Measurements from ENCODE around the gene PCF11. TPM values are rescaled to one million over a fixed set of nuclear protein-coding genes. Genes with fewer than 3 reads are reported as not detected.
A peak's percentile ranks its signal among the peaks of the same experiment; 100 is the strongest.

The PCF11 gene, protein sequence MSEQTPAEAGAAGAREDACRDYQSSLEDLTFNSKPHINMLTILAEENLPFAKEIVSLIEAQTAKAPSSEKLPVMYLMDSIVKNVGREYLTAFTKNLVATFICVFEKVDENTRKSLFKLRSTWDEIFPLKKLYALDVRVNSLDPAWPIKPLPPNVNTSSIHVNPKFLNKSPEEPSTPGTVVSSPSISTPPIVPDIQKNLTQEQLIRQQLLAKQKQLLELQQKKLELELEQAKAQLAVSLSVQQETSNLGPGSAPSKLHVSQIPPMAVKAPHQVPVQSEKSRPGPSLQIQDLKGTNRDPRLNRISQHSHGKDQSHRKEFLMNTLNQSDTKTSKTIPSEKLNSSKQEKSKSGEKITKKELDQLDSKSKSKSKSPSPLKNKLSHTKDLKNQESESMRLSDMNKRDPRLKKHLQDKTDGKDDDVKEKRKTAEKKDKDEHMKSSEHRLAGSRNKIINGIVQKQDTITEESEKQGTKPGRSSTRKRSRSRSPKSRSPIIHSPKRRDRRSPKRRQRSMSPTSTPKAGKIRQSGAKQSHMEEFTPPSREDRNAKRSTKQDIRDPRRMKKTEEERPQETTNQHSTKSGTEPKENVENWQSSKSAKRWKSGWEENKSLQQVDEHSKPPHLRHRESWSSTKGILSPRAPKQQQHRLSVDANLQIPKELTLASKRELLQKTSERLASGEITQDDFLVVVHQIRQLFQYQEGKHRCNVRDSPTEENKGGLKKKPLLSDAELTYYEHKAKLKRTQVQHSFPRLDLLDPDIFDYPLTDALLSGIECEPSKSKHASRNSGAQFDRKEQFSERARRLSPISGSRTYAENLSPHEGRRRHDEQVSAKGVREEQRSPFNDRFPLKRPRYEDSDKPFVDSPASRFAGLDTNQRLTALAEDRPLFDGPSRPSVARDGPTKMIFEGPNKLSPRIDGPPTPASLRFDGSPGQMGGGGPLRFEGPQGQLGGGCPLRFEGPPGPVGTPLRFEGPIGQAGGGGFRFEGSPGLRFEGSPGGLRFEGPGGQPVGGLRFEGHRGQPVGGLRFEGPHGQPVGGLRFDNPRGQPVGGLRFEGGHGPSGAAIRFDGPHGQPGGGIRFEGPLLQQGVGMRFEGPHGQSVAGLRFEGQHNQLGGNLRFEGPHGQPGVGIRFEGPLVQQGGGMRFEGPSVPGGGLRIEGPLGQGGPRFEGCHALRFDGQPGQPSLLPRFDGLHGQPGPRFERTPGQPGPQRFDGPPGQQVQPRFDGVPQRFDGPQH (N-terminal part only)
- 71.7 and 77.5 TPM in 2 replicates for total RNA-seq (2021)
- Bru-seq, nascent RNA: percentile 99 among the genes with signal in this experiment
- percentile 99 among the genes with signal in this experiment for BruChase-seq, experiment 1, labeled RNA remaining after a 2-hour chase
- percentile 91 among the genes with signal in this experiment for BruChase-seq, experiment 2, labeled RNA remaining after a 6-hour chase
- long read RNA-seq, full-length matches to known transcripts: 8 of 20 reads
- long read RNA-seq, partial matches to known transcripts: 10 of 20 reads
- long read RNA-seq, other reads (novel, unspliced or antisense): 2 of 20 reads

DNA sequence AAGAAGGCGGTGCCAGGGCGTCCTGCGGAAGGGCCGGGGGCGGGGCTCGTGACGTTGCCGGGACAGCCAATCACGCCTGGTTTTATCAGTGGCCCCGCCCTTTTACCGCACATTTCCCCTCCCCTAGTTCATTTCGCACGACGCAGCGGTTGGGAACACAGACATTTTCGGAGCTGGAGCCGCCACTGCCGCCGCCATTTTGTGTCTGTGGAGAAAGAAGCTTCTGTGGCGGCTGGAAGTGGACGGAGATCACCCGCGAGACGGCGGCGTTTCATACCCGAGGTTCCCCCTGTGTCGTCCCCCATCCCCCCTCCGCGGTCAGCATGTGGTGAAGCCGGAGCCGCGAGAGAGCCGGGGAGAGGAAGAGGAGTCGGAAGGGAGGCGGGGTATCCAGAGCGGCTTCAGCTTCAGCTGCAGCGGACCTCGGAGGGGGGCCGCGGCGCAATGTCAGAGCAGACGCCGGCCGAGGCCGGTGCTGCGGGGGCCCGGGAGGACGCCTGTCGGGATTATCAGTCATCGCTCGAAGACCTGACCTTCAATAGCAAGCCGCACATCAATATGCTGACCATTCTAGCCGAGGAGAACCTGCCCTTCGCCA is at the start of gene PCF11:
PCF11 (plus strand) TSS at position 136 of the 598 bp plus-strand sequence; CDS start at position 445, 309 bp downstream.
- no peaks in the 10 kb centered on the region for H3K27me3 ChIP-seq (replicated peaks; ENCODE audit: insufficient read depth, low read depth, low read length, poor library complexity)
- peak within 1 kb of the TSS; percentile 64 for H3K4me3 ChIP-seq (ENCODE audit: low read depth, low read length, poor library complexity, severe bottlenecking)
- peak within 1 kb of the TSS; percentile 95 for H3K27ac ChIP-seq (ENCODE audit: low read depth, low read length, poor library complexity, severe bottlenecking)
- peaks cover 15% of the 10 kb centered on the region for H3K4me1 ChIP-seq (ENCODE audit: insufficient read depth, low read length, poor library complexity, severe bottlenecking)
- TSS peak; percentile 48 for BruUV-seq (replicated peaks)
- H3K9me3 ChIP-seq (ENCODE audit: low read depth, low read length, poor library complexity, severe bottlenecking): no peaks in the 10 kb centered on the region
- no peak for TF ChIP-seq EZH2 (IDR thresholded peaks at IDR 0.05; ENCODE audit: borderline replicate concordance, low read depth, low read length, poor library complexity, severe bottlenecking)
- TF ChIP-seq, protein P1, sequence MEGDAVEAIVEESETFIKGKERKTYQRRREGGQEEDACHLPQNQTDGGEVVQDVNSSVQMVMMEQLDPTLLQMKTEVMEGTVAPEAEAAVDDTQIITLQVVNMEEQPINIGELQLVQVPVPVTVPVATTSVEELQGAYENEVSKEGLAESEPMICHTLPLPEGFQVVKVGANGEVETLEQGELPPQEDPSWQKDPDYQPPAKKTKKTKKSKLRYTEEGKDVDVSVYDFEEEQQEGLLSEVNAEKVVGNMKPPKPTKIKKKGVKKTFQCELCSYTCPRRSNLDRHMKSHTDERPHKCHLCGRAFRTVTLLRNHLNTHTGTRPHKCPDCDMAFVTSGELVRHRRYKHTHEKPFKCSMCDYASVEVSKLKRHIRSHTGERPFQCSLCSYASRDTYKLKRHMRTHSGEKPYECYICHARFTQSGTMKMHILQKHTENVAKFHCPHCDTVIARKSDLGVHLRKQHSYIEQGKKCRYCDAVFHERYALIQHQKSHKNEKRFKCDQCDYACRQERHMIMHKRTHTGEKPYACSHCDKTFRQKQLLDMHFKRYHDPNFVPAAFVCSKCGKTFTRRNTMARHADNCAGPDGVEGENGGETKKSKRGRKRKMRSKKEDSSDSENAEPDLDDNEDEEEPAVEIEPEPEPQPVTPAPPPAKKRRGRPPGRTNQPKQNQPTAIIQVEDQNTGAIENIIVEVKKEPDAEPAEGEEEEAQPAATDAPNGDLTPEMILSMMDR (conservative IDR thresholded peaks at IDR 0.05; ENCODE audit: low read depth, low read length): no peak
- ChIA-PET CTCF (interaction anchor here (0.6 kb wide), 1 partner anchor 10 kb away, joined by 3 read pairs; no protein-coding TSS in a partner anchor), POLR2A (ENCODE audit: low non-redundant PET) (interaction anchor here (0.5 to 1.2 kb wide), 5 partner anchors 9 to 222 kb away, joined by 3 to 5 read pairs (median 3); partner anchors contain the start of gene CCDC90B)
- H3K36me3 ChIP-seq (ENCODE audit: insufficient read depth, low read length, poor library complexity, severe bottlenecking): peaks cover 30% of the 10 kb centered on the region
- no peak for DNase-seq (ENCODE audit: low spot score)
- intact Hi-C loops (cut with micrococcal nuclease; ENCODE audit: unreplicated experiment): loop anchor here (2.0 to 5.0 kb wide), 3 partner anchors 84 to 590 kb away; partner anchors contain the start of genes DDIAS and PRCP

DNA sequence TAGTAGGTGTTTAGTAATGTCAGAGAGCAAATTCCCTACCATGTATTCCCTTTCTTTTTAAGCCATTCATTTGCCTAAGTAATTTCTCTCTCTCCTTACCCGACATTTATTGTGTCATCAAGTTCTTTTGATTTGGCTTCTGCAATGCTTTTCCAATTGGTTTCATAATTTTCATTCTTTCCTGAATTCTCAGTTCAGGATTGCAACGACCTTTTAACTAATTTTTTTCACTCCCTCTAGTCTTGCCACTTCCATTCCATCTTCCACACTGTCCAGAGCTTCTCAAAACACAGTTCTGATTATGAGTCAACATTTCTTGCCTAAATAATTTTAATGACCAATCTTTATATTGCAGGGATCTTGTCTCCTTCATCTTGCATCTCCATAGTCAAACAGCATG is 44.0 kb upstream of the PCF11 start:
- BruUV-seq (replicated peaks): no TSS peak
- H3K27me3 ChIP-seq (replicated peaks; ENCODE audit: insufficient read depth, low read depth, low read length, poor library complexity): peaks cover 2% of the 10 kb centered on the region
- H3K4me1 ChIP-seq (ENCODE audit: insufficient read depth, low read length, poor library complexity, severe bottlenecking): no peaks in the 10 kb centered on the region
- TF ChIP-seq, protein P1 (conservative IDR thresholded peaks at IDR 0.05; ENCODE audit: low read depth, low read length): no peak
- no peak for TF ChIP-seq EZH2 (IDR thresholded peaks at IDR 0.05; ENCODE audit: borderline replicate concordance, low read depth, low read length, poor library complexity, severe bottlenecking)
- intact Hi-C loops (cut with micrococcal nuclease; ENCODE audit: unreplicated experiment): no loop called here
- CTCF ChIA-PET: no interaction called here
- H3K9me3 ChIP-seq (ENCODE audit: low read depth, low read length, poor library complexity, severe bottlenecking): no peaks in the 10 kb centered on the region
- DNase-seq (ENCODE audit: low spot score): no peak
- POLR2A ChIA-PET (ENCODE audit: low non-redundant PET): no interaction called here
- no peaks in the 10 kb centered on the region for H3K36me3 ChIP-seq (ENCODE audit: insufficient read depth, low read length, poor library complexity, severe bottlenecking)
- H3K4me3 ChIP-seq (ENCODE audit: low read depth, low read length, poor library complexity, severe bottlenecking): no peak overlapping the region
- H3K27ac ChIP-seq (ENCODE audit: low read depth, low read length, poor library complexity, severe bottlenecking): no peak overlapping the region
